Keratinocyte (primary cell): ENCODE measurements around the gene ZEB2. TPM values are rescaled to one million over a fixed set of nuclear protein-coding genes. Genes with fewer than 3 reads are reported as not detected.

Experiments
- DNase-seq: peaks from one replicate; pipeline ENCODE4 v3.0.0-alpha.2; 2011; ENCODE audit warnings: low read depth, missing footprints, low spot score
- FAIRE-seq: peaks from 2 replicates; lab custom pipeline; 2011; peaks lifted over from hg19 to GRCh38; lab: Jason Lieb, UNC
- H2AFZ ChIP-seq: 2 replicates; pipeline ENCODE4 v1.6.0; 2012; ENCODE audit warnings: low read length, control low read depth, inconsistent platforms; ENCODE audit not compliant: control insufficient read depth
- H3K27ac ChIP-seq: 2 replicates; pipeline ENCODE4 v1.5.1; 2011; ENCODE audit warnings: low read length; ENCODE audit not compliant: control insufficient read depth, insufficient read depth
- H3K27me3 ChIP-seq: 3 replicates; pipeline ENCODE4 v1.6.0; 2011; ENCODE audit warnings: low read length; ENCODE audit not compliant: control insufficient read depth, insufficient read depth; ENCODE audit errors: extremely low read depth
- H3K36me3 ChIP-seq, 2 experiments: 2 replicates in 1 of 2; 3 replicates in 1 of 2; pipeline ENCODE4 v1.5.1; 2011; ENCODE audit warnings: low read length in 2 of 2, mild to moderate bottlenecking in 1 of 2; ENCODE audit not compliant: control insufficient read depth in 2 of 2, insufficient read depth in 2 of 2; ENCODE audit errors: extremely low read depth in 1 of 2
- H3K4me1 ChIP-seq: 3 replicates; pipeline ENCODE4 v1.5.1; 2011; ENCODE audit warnings: low read length; ENCODE audit not compliant: control insufficient read depth, insufficient read depth; ENCODE audit errors: extremely low read depth
- H3K4me2 ChIP-seq: 3 replicates; pipeline ENCODE4 v1.6.0; 2011; ENCODE audit warnings: low read depth, low read length; ENCODE audit not compliant: control insufficient read depth, insufficient read depth; ENCODE audit errors: extremely low read depth
- H3K4me3 ChIP-seq, 3 experiments: fragments of 200-600 bp in 1 of 3; sonication (generic) in 1 of 3; 2 replicates in 2 of 3; 3 replicates in 1 of 3; pipeline ENCODE4 v1.5.1; 2011 to 2016; ENCODE audit warnings: low read length in 3 of 3, mild to moderate bottlenecking in 3 of 3, control low read depth in 2 of 3, inconsistent platforms in 1 of 3, low read depth in 1 of 3, mixed read lengths in 1 of 3, mixed run types in 1 of 3, moderate library complexity in 1 of 3; ENCODE audit not compliant: control insufficient read depth in 2 of 3, insufficient read depth in 2 of 3; ENCODE audit errors: extremely low read depth in 1 of 3
- H3K79me2 ChIP-seq: 2 replicates; pipeline ENCODE4 v1.6.0; 2012; ENCODE audit warnings: low read length; ENCODE audit not compliant: control insufficient read depth, insufficient read depth
- H3K9ac ChIP-seq: 3 replicates; pipeline ENCODE4 v1.6.0; 2011; ENCODE audit warnings: low read length; ENCODE audit not compliant: control insufficient read depth, insufficient read depth; ENCODE audit errors: extremely low read depth
- H3K9me1 ChIP-seq: 3 replicates; pipeline ENCODE4 v1.6.0; 2011; ENCODE audit warnings: low read length; ENCODE audit not compliant: control insufficient read depth, insufficient read depth; ENCODE audit errors: extremely low read depth
- H3K9me3 ChIP-seq: 2 replicates; pipeline ENCODE4 v1.5.1; 2012; ENCODE audit warnings: low read depth, low read length; ENCODE audit not compliant: control insufficient read depth
- H4K20me1 ChIP-seq: 3 replicates; pipeline ENCODE4 v1.6.0; 2011; ENCODE audit warnings: low read length; ENCODE audit not compliant: control insufficient read depth, insufficient read depth; ENCODE audit errors: extremely low read depth
- EZH2 ChIP-seq: IDR thresholded peaks from one replicate; pipeline ENCODE4 v1.6.1; 2012; ENCODE audit warnings: inconsistent platforms, mild to moderate bottlenecking, low read length, moderate library complexity
- dilution Hi-C: fragments of 300-500 bp; cut with MboI; formaldehyde crosslinking; loops from one replicate; pipeline ENCODE4 v1.7.0; 2020; ENCODE audit warnings: low sequenced_read_pairs; ENCODE audit not compliant: extremely low pct_ligation_motif_present
- polyA plus RNA-seq, 5 experiments: library from polyadenylated mRNA; depleted of rRNA in 3 of 5; stranded (reverse) in 3 of 5; stranded (forward) in 1 of 5; unstranded in 1 of 5; fragments of >200 nt; gene quantifications; 1 replicate in 1 of 5; 2 replicates in 3 of 5; 3 replicates in 1 of 5; pipeline versions ENCODE4 v1.2.1 to v1.2.3, GENCODE V29; 2011 to 2012; ENCODE audit warnings: missing spikeins in 2 of 5, low read depth in 1 of 5, low replicate concordance in 1 of 5
- TF ChIP-seq, protein P1 (sequence below), 3 experiments: IDR thresholded peaks in 1 of 3; conservative IDR thresholded peaks in 1 of 3; optimal IDR thresholded peaks in 1 of 3; 2 replicates in 2 of 3; 3 replicates in 1 of 3; pipeline versions ENCODE3 to v1.5.1; 2011; ENCODE audit warnings: low read length in 3 of 3, mild to moderate bottlenecking in 3 of 3, moderate library complexity in 2 of 3, control low read depth in 1 of 3, inconsistent platforms in 1 of 3; ENCODE audit not compliant: insufficient read depth in 2 of 3; ENCODE audit errors: extremely low read depth in 1 of 3

The ZEB2 gene
- polyA plus RNA-seq, 1 donor (not counting 4 experiments of a cell fraction or from before 2014, with no cell fraction given) = 0.12 TPM

- H3K36me3 ChIP-seq = no peaks in the 10 kb centered on the region
- no peak overlapping the region for H3K4me3 ChIP-seq
- H3K9ac ChIP-seq = no peak overlapping the region
- no peaks in the 10 kb centered on the region for H3K79me2 ChIP-seq
- H3K27me3 ChIP-seq = no peaks in the 10 kb centered on the region
- H3K27ac ChIP-seq = no peak overlapping the region
- H3K4me2 ChIP-seq = no peak overlapping the region
- no peaks in the 10 kb centered on the region for H3K4me1 ChIP-seq
- no peak overlapping the region for H2AFZ ChIP-seq
- no peaks in the 10 kb centered on the region for H3K9me3 ChIP-seq
- DNase-seq = no peak
- FAIRE-seq = no peak
- TF ChIP-seq, protein P1, sequence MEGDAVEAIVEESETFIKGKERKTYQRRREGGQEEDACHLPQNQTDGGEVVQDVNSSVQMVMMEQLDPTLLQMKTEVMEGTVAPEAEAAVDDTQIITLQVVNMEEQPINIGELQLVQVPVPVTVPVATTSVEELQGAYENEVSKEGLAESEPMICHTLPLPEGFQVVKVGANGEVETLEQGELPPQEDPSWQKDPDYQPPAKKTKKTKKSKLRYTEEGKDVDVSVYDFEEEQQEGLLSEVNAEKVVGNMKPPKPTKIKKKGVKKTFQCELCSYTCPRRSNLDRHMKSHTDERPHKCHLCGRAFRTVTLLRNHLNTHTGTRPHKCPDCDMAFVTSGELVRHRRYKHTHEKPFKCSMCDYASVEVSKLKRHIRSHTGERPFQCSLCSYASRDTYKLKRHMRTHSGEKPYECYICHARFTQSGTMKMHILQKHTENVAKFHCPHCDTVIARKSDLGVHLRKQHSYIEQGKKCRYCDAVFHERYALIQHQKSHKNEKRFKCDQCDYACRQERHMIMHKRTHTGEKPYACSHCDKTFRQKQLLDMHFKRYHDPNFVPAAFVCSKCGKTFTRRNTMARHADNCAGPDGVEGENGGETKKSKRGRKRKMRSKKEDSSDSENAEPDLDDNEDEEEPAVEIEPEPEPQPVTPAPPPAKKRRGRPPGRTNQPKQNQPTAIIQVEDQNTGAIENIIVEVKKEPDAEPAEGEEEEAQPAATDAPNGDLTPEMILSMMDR (optimal IDR thresholded peaks at IDR 0.05 in 1 of 3, IDR thresholded peaks at IDR 0.05 in 1 of 3, conservative IDR thresholded peaks at IDR 0.05 in 1 of 3; ENCODE audit: extremely low read depth in 1 of 3, insufficient read depth in 2 of 3, low read length in 3 of 3) = no peak
- no peak for TF ChIP-seq EZH2
- H4K20me1 ChIP-seq = no peaks in the 10 kb centered on the region
- H3K9me1 ChIP-seq = no peaks in the 10 kb centered on the region
- dilution Hi-C loops = no loop called here
These were observed 123.6 kb downstream of the ZEB2 start for GRCh38 chr2:144396318-144396717.

DNA sequence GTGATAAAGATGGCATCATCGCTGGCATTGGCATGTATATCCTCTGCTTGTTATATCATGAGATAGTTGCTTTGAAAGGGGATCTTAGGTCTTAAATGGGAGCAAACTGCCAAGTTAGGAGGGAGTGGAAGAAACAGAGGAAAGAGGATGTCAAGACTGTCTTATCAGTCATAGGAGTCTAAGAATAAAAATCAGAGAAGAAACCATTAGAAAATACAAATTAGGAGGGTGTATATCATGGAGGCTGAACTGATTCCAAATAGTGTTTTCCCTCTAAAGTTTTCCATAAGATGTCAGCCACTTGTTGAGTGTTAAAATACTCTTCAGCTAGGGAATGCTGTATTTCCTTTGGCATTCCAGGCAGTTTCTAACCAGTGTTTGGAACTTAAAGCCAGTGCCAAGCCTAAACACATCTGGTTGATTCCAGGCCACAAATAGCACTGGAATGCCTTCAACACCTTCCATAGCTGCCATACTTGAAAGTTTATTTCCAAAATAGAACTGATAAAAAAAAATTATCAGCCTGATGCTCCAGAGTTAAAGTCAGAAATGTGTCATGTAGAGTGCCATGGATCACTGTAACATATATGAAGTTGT, 129.4 kb downstream of the ZEB2 start:
- Histone ChIP-seq H3K79me2 (no peaks in the 10 kb centered on the region), H3K4me1 (peaks cover 6% of the 10 kb centered on the region), H3K27ac (no peak overlapping the region), H3K36me3 (no peaks in the 10 kb centered on the region), H3K27me3 (no peaks in the 10 kb centered on the region), H2AFZ (no peak overlapping the region), H3K4me3 (no peak overlapping the region), H3K9me1 (no peaks in the 10 kb centered on the region), H3K4me2 (no peak overlapping the region), H3K9ac (no peak overlapping the region), H4K20me1 (no peaks in the 10 kb centered on the region), H3K9me3 (no peaks in the 10 kb centered on the region)
- peak; percentile 23 for FAIRE-seq
- dilution Hi-C loops = no loop called here
- DNase-seq = no peak
- TF ChIP-seq, protein P1 (optimal IDR thresholded peaks at IDR 0.05 in 1 of 3, IDR thresholded peaks at IDR 0.05 in 1 of 3, conservative IDR thresholded peaks at IDR 0.05 in 1 of 3; ENCODE audit: extremely low read depth in 1 of 3, insufficient read depth in 2 of 3, low read length in 3 of 3) = no peak
- no peak for TF ChIP-seq EZH2
